Thoracic aorta (tissue), 2 donors: ENCODE data around the gene KRTAP2-2. TPM values are rescaled to one million over a fixed set of nuclear protein-coding genes. Genes with fewer than 3 reads are reported as not detected.
"Not testable (repeated sequence)": the region's sequence is repeated elsewhere in the genome, so short reads cannot be mapped to it uniquely, and the experiment has no call there.

Source experiments
- ATAC-seq: fragments of 150-250 bp; one replicate; pipeline ENCODE4 v1.8.0; 2017; ENCODE audit warnings: low read depth; ENCODE audit not compliant: insufficient number of reproducible peaks, low FRiP score
- DNase-seq: peaks from one replicate; pipeline ENCODE4 v3.0.0-alpha.2; 2020; ENCODE audit warnings: low spot score
- H3K27ac ChIP-seq, 2 donors: fragments of 200-600 bp; sonication (generic); 1 replicate in 1 of 2; 2 replicates in 1 of 2; pipeline ENCODE4 v1.5.1; 2016; ENCODE audit warnings: mild to moderate bottlenecking in 2 of 2, moderate library complexity in 2 of 2
- H3K27me3 ChIP-seq: fragments of 200-600 bp; sonication (generic); replicated peaks from 2 replicates; pipeline ENCODE4 v1.6.0; 2016; ENCODE audit warnings: mild to moderate bottlenecking; ENCODE audit not compliant: insufficient read depth
- H3K36me3 ChIP-seq: fragments of 200-600 bp; sonication (generic); one replicate; pipeline ENCODE4 v1.5.1; 2016
- H3K4me1 ChIP-seq, 2 donors: fragments of 200-600 bp; sonication (generic); 1 replicate in 1 of 2; 2 replicates in 1 of 2; pipeline versions ENCODE4 v1.5.1 to v1.6.0; 2016; ENCODE audit warnings: low read depth in 2 of 2, mild to moderate bottlenecking in 1 of 2; ENCODE audit not compliant: control insufficient read depth in 1 of 2
- H3K4me3 ChIP-seq: fragments of 200-600 bp; sonication (generic); 2 replicates; pipeline ENCODE4 v1.5.1; 2016; ENCODE audit warnings: mild to moderate bottlenecking
- H3K9me3 ChIP-seq: fragments of 200-600 bp; sonication (generic); 2 replicates; pipeline ENCODE4 v1.5.1; 2016
- CTCF ChIP-seq: fragments of 200-600 bp; sonication (generic); IDR thresholded peaks from one replicate; pipeline ENCODE4 v1.5.1; 2019; ENCODE audit warnings: antibody characterized with exemption
- total RNA-seq, 2 donors: library from RNA; depleted of rRNA; stranded (reverse); fragments of >200 nt; gene quantifications; one replicate each; pipeline versions ENCODE4 v1.1.0 to v1.2.3, GENCODE V29; 2016

KRTAP2-2 gene
- total RNA-seq, 2 donors from 2014 or later = not detected

- Histone ChIP-seq H3K27ac (no peak within 1 kb of the TSS), H3K4me1 (peaks cover 18 to 21% of the 10 kb centered on the region in 2 donors), H3K4me3 (no peak within 1 kb of the TSS), H3K9me3 (no peaks in the 10 kb centered on the region), H3K36me3 (no peaks in the 10 kb centered on the region), H3K27me3 (no peaks in the 10 kb centered on the region)
- no peak for TF ChIP-seq CTCF
- ATAC-seq (no peak), DNase-seq (no peak)
Observed at GRCh38 chr17:41065829-41066624, 11.0 kb upstream of the KRTAP2-2 start, which contains the start of gene KRTAP2-4. TSS of gene KRTAP2-4 (minus strand) at chr17:41065879. CDS start at chr17:41065845, 34 bp downstream.

GRCh38 chr17:41065016-41065689, 10.1 kb upstream of the KRTAP2-2 start:
- not testable (repeated sequence) for H3K27ac ChIP-seq, H3K27me3 ChIP-seq, H3K9me3 ChIP-seq, H3K36me3 ChIP-seq, DNase-seq, H3K4me3 ChIP-seq, ATAC-seq
- H3K4me1 ChIP-seq = peaks cover 23 to 30% of the 10 kb centered on the region in 2 donors

DNA sequence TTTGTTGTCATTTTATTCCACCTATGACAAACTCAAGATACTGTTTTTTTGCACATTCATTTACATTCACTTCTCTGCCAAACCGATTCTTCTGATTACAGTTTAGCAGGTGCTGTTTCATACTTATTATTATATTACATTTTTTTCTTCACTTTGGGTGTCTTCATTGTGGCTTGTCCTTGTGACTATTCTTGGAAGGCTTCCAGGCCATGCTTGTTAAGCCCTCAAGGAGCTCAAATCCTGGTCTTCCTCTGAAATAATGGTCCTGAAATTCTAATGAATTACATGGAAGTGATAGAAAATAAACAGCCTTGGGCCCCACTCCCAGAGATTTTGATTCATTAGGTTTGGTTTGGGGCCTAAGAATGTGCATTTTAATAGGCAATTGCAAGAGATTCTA, 9.3 kb upstream of the KRTAP2-2 start:
- no peaks in the 10 kb centered on the region for H3K27me3 ChIP-seq
- peaks cover 23 to 33% of the 10 kb centered on the region in 2 donors for H3K4me1 ChIP-seq
- H3K27ac ChIP-seq = no peak overlapping the region
- no peaks in the 10 kb centered on the region for H3K9me3 ChIP-seq
- no peaks in the 10 kb centered on the region for H3K36me3 ChIP-seq
- DNase-seq = no peak
- no peak overlapping the region for H3K4me3 ChIP-seq
- no peak for TF ChIP-seq CTCF
- no peak for ATAC-seq

- DNase-seq (no peak), ATAC-seq (no peak)
- Histone ChIP-seq H3K36me3 (no peaks in the 10 kb centered on the region), H3K27ac (no peak overlapping the region), H3K9me3 (no peaks in the 10 kb centered on the region), H3K4me1 (peaks cover 23 to 33% of the 10 kb centered on the region in 2 donors), H3K4me3 (no peak overlapping the region), H3K27me3 (no peaks in the 10 kb centered on the region)
- no peak for TF ChIP-seq CTCF
Observed at GRCh38 chr17:41063449-41063848, 8.4 kb upstream of the KRTAP2-2 start.

GRCh38 chr17:41061964-41062363, 6.9 kb upstream of the KRTAP2-2 start:
- Histone ChIP-seq H3K27me3 (no peaks in the 10 kb centered on the region), H3K9me3 (no peaks in the 10 kb centered on the region), H3K36me3 (no peaks in the 10 kb centered on the region), H3K27ac (peak overlapping the region; percentile 52 to 56), H3K4me3 (no peak overlapping the region), H3K4me1 (peaks cover 23 to 33% of the 10 kb centered on the region in 2 donors)
- no peak for TF ChIP-seq CTCF
- no peak for ATAC-seq
- no peak for DNase-seq
